ENCODE results near the gene IGDCC3. TPM values are rescaled to one million over a fixed set of nuclear protein-coding genes. Genes with fewer than 3 reads are reported as not detected.

The IGDCC3 gene
- total and polyA plus RNA-seq, 2 donors: 0.50 to 1.4 TPM

- peak overlapping the region in 1 of 2 donors; percentile 71 for H3K4me3 ChIP-seq (ENCODE audit: low read length in 2 of 2)
These were observed 90.3 kb downstream of the IGDCC3 start for GRCh38 chr15:65287520-65287855.

GRCh38 chr15:65286704-65287519, 90.9 kb downstream of the IGDCC3 start, which contains the start of gene PARP16:
Gene PARP16, minus strand, starts transcription at chr15:65286883. Its CDS starts 457 bp downstream, at chr15:65286426.
- H3K9me3 ChIP-seq (ENCODE audit: control insufficient read depth in 2 of 2, insufficient read depth in 1 of 2, low read length in 1 of 2): no peaks in the 10 kb centered on the region
- peak within 1 kb of the TSS; percentile 71 to 90 for H3K4me3 ChIP-seq (ENCODE audit: low read length in 2 of 2)
- H3K27ac ChIP-seq (ENCODE audit: low read depth in 1 of 2, low read length in 1 of 2): peak within 1 kb of the TSS; percentile 81 to 94
- DNase-seq (ENCODE audit: low read depth in 6 of 9, low spot score in 9 of 9): peak in 8 of 9 donors; percentile 73 to 94 (median 84)
- WGBS: 2% methylated on average over 62 of the region's 62 CpGs
- H3K36me3 ChIP-seq (ENCODE audit: control insufficient read depth in 2 of 2, insufficient read depth in 2 of 2, low read length in 1 of 2): peaks cover 3% of the 10 kb centered on the region in 2 donors
- H3K4me1 ChIP-seq (ENCODE audit: control insufficient read depth in 2 of 2, insufficient read depth in 2 of 2, low read length in 2 of 2): peaks cover 16 to 25% of the 10 kb centered on the region in 2 donors
- H3K27me3 ChIP-seq (ENCODE audit: control insufficient read depth in 2 of 2, insufficient read depth in 1 of 2, low read length in 1 of 2): no peaks in the 10 kb centered on the region

More at GRCh38 chr15:65287520-65287855, 90.3 kb downstream of the IGDCC3 start:
- 93% methylated on average over 3 of the region's 3 CpGs for WGBS
- Histone ChIP-seq H3K27me3 (ENCODE audit: control insufficient read depth in 2 of 2, insufficient read depth in 1 of 2, low read length in 1 of 2) (no peaks in the 10 kb centered on the region), H3K9me3 (ENCODE audit: control insufficient read depth in 2 of 2, insufficient read depth in 1 of 2, low read length in 1 of 2) (no peaks in the 10 kb centered on the region), H3K27ac (ENCODE audit: low read depth in 1 of 2, low read length in 1 of 2) (peak overlapping the region in 1 of 2 donors; percentile 81), H3K36me3 (ENCODE audit: control insufficient read depth in 2 of 2, insufficient read depth in 2 of 2, low read length in 1 of 2) (peaks cover under 1 to 3% of the 10 kb centered on the region in 2 donors), H3K4me1 (ENCODE audit: control insufficient read depth in 2 of 2, insufficient read depth in 2 of 2, low read length in 2 of 2) (peaks cover 16 to 25% of the 10 kb centered on the region in 2 donors)
- no peak for DNase-seq (ENCODE audit: low read depth in 6 of 9, low spot score in 9 of 9)

GRCh38 chr15:65286069-65286703, 91.6 kb downstream of the IGDCC3 start:
- Histone ChIP-seq H3K4me3 (ENCODE audit: low read length in 2 of 2) (peak overlapping the region; percentile 71 to 90), H3K4me1 (ENCODE audit: control insufficient read depth in 2 of 2, insufficient read depth in 2 of 2, low read length in 2 of 2) (peaks cover 16 to 25% of the 10 kb centered on the region in 2 donors), H3K27ac (ENCODE audit: low read depth in 1 of 2, low read length in 1 of 2) (peak overlapping the region; percentile 74 to 94), H3K36me3 (ENCODE audit: control insufficient read depth in 2 of 2, insufficient read depth in 2 of 2, low read length in 1 of 2) (peaks cover 3% of the 10 kb centered on the region in 2 donors), H3K27me3 (ENCODE audit: control insufficient read depth in 2 of 2, insufficient read depth in 1 of 2, low read length in 1 of 2) (no peaks in the 10 kb centered on the region), H3K9me3 (ENCODE audit: control insufficient read depth in 2 of 2, insufficient read depth in 1 of 2, low read length in 1 of 2) (no peaks in the 10 kb centered on the region)
- peak in 3 of 9 donors; percentile 26 to 56 (median 33) for DNase-seq (ENCODE audit: low read depth in 6 of 9, low spot score in 9 of 9)
- WGBS: under 1% methylated on average over 52 of the region's 52 CpGs

- Histone ChIP-seq H3K9me3 (ENCODE audit: control insufficient read depth in 2 of 2, insufficient read depth in 1 of 2, low read length in 1 of 2) (no peaks in the 10 kb centered on the region), H3K27me3 (ENCODE audit: control insufficient read depth in 2 of 2, insufficient read depth in 1 of 2, low read length in 1 of 2) (no peaks in the 10 kb centered on the region), H3K4me1 (ENCODE audit: control insufficient read depth in 2 of 2, insufficient read depth in 2 of 2, low read length in 2 of 2) (peaks cover 16 to 25% of the 10 kb centered on the region in 2 donors), H3K36me3 (ENCODE audit: control insufficient read depth in 2 of 2, insufficient read depth in 2 of 2, low read length in 1 of 2) (peaks cover 3% of the 10 kb centered on the region in 2 donors), H3K27ac (ENCODE audit: low read depth in 1 of 2, low read length in 1 of 2) (peak overlapping the region in 1 of 2 donors; percentile 39), H3K4me3 (ENCODE audit: low read length in 2 of 2) (peak overlapping the region; percentile 71 to 90)
- 80% methylated on average over 10 of the region's 10 CpGs for WGBS
- no peak for DNase-seq (ENCODE audit: low read depth in 6 of 9, low spot score in 9 of 9)
These were observed 92.3 kb downstream of the IGDCC3 start for GRCh38 chr15:65285291-65286068.

- H3K4me3 ChIP-seq (ENCODE audit: low read length in 2 of 2): no peak overlapping the region
- peaks cover 11 to 20% of the 10 kb centered on the region in 2 donors for H3K4me1 ChIP-seq (ENCODE audit: control insufficient read depth in 2 of 2, insufficient read depth in 2 of 2, low read length in 2 of 2)
- no peak overlapping the region for H3K27ac ChIP-seq (ENCODE audit: low read depth in 1 of 2, low read length in 1 of 2)
- no peaks in the 10 kb centered on the region for H3K27me3 ChIP-seq (ENCODE audit: control insufficient read depth in 2 of 2, insufficient read depth in 1 of 2, low read length in 1 of 2)
- 93% methylated on average over 1 of the region's 1 CpG for WGBS
- H3K36me3 ChIP-seq (ENCODE audit: control insufficient read depth in 2 of 2, insufficient read depth in 2 of 2, low read length in 1 of 2): peaks cover 3 to 6% of the 10 kb centered on the region in 2 donors
- H3K9me3 ChIP-seq (ENCODE audit: control insufficient read depth in 2 of 2, insufficient read depth in 1 of 2, low read length in 1 of 2): no peaks in the 10 kb centered on the region
- no peak for DNase-seq (ENCODE audit: low read depth in 6 of 9, low spot score in 9 of 9)
These were observed 99.3 kb downstream of the IGDCC3 start for GRCh38 chr15:65278480-65278879.

Other genes starting within 250 kb of the IGDCC3 start
- 12.2 TPM for gene PDCD7, start 244.2 kb downstream of the IGDCC3 start, total RNA-seq
- 16.6 TPM for gene PDCD7, start 244.2 kb downstream of the IGDCC3 start, polyA plus RNA-seq
- gene CLPX, start 192.7 kb downstream of the IGDCC3 start, total RNA-seq: 42.0 TPM
- 23.5 TPM for gene CLPX, start 192.7 kb downstream of the IGDCC3 start, polyA plus RNA-seq
- gene CILP, start 166.5 kb downstream of the IGDCC3 start, total RNA-seq: 0.85 TPM
- 5.2 TPM for gene CILP, start 166.5 kb downstream of the IGDCC3 start, polyA plus RNA-seq
- gene PARP16, start 91.1 kb downstream of the IGDCC3 start, total RNA-seq: 7.9 TPM
- 12.7 TPM for gene PARP16, start 91.1 kb downstream of the IGDCC3 start, polyA plus RNA-seq
- gene RNU5A-1, start 82.0 kb downstream of the IGDCC3 start, total RNA-seq: 1,133 TPM
- not detected for gene RNU5A-1, start 82.0 kb downstream of the IGDCC3 start, polyA plus RNA-seq
- 2,123 TPM for gene RNU5B-1, start 73.3 kb downstream of the IGDCC3 start, total RNA-seq
- gene RNU5B-1, start 73.3 kb downstream of the IGDCC3 start, polyA plus RNA-seq: not detected
- gene IGDCC4, start 44.9 kb upstream of the IGDCC3 start, total RNA-seq: 1.7 TPM
- 1.1 TPM for gene IGDCC4, start 44.9 kb upstream of the IGDCC3 start, polyA plus RNA-seq
- 21.8 TPM for gene DPP8, start 139.7 kb upstream of the IGDCC3 start, total RNA-seq
- gene DPP8, start 139.7 kb upstream of the IGDCC3 start, polyA plus RNA-seq: 12.5 TPM
- 47.7 TPM for gene HACD3, start 152.5 kb upstream of the IGDCC3 start, total RNA-seq
- 20.2 TPM for gene HACD3, start 152.5 kb upstream of the IGDCC3 start, polyA plus RNA-seq
- 29.5 TPM for gene INTS14, start 233.1 kb upstream of the IGDCC3 start, total RNA-seq
- gene INTS14, start 233.1 kb upstream of the IGDCC3 start, polyA plus RNA-seq: 31.8 TPM
- 3.6 TPM for gene SLC24A1, start 243.9 kb upstream of the IGDCC3 start, total RNA-seq
- gene SLC24A1, start 243.9 kb upstream of the IGDCC3 start, polyA plus RNA-seq: 5.2 TPM

Measured in thymus (tissue), 11 donors.